ENCODE measurements around the gene CLEC4F.

DNA sequence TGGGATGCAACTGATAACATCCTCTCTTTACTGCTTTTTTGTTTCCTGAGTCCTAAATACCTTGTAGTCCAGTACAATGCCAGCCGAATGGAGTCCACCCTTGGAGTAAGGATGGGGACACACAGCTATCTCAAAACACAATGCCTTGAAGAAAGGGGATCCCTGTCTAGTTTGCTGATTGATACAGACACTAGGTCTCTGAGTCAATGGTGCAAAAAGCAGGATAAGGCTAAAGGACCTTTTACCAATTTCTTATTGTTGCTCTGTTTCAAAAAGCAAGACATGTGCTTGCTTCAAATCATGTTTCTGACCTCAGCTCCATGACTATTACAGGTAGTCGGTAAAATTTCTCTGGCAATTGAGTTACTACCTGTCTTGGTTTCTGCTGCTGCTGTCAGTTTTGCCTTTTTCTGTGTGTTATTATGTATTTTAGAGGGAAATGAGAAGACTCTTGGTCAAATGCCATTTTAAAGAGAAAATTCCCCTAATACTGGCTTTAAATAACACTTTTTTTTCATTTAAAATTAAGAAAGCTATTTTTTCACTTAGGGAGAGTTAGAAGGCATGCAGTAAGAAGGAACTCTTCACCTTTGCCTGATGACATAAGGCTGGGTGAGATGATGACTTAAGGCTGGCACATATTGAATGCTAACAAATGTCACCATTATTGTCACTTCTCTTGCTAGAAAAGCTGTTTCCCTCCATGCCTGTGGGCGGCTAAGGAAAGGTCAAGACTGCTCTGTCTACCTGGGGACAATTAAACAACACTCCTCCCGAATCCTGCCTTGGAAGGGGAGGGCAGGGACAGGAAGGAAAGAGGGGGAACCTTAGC is 25.0 kb downstream of the CLEC4F start:
- TF ChIP-seq ATF3 (CRISPR knock-in tag; conservative IDR thresholded peaks at IDR 0.05) (no peak), NR1H2 (CRISPR knock-in tag; IDR thresholded peaks at IDR 0.05) (no peak), NFYB (CRISPR knock-in tag; conservative IDR thresholded peaks at IDR 0.05; ENCODE audit: low read depth) (no peak)

Data from WTC11 (cell line).